ENCODE results near the gene TAOK1. TPM values are rescaled to one million over a fixed set of nuclear protein-coding genes. Genes with fewer than 3 reads are reported as not detected.
A peak's percentile ranks its signal among the peaks of the same experiment; 100 is the strongest.

TAOK1 gene
- total RNA-seq, 1 donor from 2014 or later = 34.1 TPM

DNA sequence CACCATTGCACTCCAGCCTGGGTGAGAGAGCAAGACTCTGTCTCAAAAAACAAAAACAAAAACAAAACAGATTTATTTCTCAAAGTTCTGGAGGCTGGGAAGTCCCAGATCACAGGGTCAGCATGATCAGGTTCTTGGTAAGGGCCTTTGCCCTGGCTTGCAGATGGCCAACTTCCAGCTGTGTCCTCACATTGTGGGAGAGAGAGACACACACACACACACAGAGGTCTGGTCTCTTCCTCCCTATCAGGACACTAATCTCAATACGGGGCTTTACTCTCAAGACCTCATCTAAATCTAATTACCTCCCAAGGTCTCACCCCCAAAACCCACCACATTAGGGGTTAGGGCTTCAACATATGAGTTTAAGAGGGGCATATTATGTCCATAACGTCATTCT is 26.4 kb upstream of the TAOK1 start:
- no peak overlapping the region for H3K4me3 ChIP-seq (ENCODE audit: low read depth, low read length)
- no peak for TF ChIP-seq CTCF (conservative IDR thresholded peaks at IDR 0.05; ENCODE audit: low read depth, low read length)
- DNase-seq (ENCODE audit: low read depth) = no peak

DNA sequence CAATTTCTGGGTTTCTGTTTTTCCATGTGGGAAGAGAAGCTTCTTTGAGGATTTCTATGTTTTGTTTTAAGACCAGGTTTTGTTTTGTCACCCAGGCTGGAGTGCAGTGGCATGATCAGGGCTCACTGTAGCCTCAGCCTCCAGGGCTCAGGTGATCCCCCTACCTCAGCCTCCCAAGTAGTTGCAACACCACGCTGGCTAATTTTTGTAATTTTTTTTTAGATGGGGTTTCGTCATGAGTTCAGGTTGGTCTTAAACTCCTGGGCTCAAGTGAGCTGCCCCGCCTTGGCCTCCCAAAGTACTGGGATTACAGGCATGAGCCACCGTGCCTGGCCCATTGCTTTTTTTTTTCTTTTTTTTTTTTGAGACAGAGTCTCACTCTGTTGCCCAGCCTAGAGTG is 25.5 kb upstream of the TAOK1 start:
- no peak for DNase-seq (ENCODE audit: low read depth)
- no peak overlapping the region for H3K4me3 ChIP-seq (ENCODE audit: low read depth, low read length)
- TF ChIP-seq CTCF (conservative IDR thresholded peaks at IDR 0.05; ENCODE audit: low read depth, low read length) = no peak

- H3K4me3 ChIP-seq (ENCODE audit: low read depth, low read length) = no peak overlapping the region
- DNase-seq (ENCODE audit: low read depth) = no peak
- no peak for TF ChIP-seq CTCF (conservative IDR thresholded peaks at IDR 0.05; ENCODE audit: low read depth, low read length)
Measured at GRCh38 chr17:29368161-29368560, 22.0 kb upstream of the TAOK1 start.

GRCh38 chr17:29368926-29369325 is 21.2 kb upstream of the TAOK1 start:
- no peak overlapping the region for H3K4me3 ChIP-seq (ENCODE audit: low read depth, low read length)
- TF ChIP-seq CTCF (conservative IDR thresholded peaks at IDR 0.05; ENCODE audit: low read depth, low read length) = no peak
- no peak for DNase-seq (ENCODE audit: low read depth)

DNA sequence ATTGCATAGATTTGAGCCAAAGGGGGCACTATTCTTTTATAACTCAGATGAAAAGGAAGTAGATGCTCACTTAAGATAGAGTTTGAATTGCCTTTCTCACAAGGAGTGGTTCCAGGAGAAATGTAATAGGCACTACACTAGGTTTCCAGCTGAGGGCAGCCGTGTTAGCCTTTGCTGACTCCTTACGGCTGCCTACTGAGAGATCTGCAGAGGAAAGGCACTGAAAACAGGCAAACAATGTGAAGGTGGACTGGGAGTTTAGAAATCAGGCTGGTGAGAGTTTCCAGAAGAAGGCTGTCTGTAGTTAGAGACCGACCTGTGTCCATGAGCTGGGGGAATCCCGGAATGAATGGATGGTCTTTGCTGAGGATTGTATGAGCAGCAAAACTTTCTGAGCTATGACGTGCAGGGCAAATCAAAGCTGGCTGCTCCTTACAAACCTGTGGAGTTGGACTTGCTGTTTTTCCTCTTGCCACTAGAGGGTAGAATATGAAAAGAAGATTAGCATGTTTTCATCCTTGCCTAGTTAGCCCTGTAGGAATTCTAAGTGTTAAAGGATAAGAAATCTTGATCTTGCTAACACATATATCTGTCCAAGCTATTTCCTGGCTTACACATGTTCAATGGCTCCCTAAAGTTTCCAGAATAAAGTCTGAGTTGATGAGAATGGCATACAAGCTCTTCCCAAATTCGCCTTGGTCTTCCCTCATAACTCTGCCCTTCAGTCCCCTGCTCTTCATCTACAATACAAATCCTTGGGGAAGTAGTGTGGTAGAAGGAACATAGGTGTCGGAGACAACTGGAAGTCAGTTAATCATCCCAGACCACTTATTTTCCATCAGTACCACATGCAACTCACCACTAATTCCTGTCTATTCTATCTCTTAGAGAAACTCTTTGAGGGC is 20.1 kb upstream of the TAOK1 start:
- DNase-seq (ENCODE audit: low read depth) = peak; percentile 66
- peak overlapping the region; percentile 23 for H3K4me3 ChIP-seq (ENCODE audit: low read depth, low read length)
- peak; percentile 63 for TF ChIP-seq CTCF (conservative IDR thresholded peaks at IDR 0.05; ENCODE audit: low read depth, low read length)

DNA sequence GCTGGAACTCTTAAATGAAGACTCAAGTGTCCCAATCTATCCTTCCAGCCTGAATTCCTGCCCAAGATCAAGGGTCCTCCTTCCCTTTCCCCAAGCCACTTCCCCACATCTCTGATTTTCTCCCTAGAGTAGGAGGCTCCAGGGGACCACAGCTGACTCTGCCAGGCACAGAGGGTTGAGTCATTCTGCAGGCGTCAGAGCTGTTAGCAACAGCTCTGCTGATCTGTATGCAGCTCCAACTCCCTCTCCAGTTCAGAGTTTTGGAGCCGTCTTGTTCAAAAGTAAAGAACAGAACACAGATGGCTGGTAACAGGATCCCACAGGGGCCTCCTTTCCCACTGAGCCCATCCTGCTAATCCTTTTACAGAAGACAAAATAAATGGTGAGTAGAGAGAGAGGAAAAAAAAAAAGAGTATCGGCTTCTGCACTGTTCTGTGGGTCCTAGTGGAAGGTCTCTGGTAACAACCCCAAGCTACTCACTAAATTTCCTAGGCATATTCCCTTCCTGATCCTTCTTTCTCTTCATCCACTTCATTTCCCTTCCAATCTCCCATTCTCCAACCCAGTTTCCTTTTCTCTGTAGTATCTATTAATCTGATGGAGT is 13.4 kb upstream of the TAOK1 start:
- TF ChIP-seq CTCF (conservative IDR thresholded peaks at IDR 0.05; ENCODE audit: low read depth, low read length) = no peak
- H3K4me3 ChIP-seq (ENCODE audit: low read depth, low read length) = no peak overlapping the region
- DNase-seq (ENCODE audit: low read depth) = no peak

Data from epithelial cell of proximal tubule (primary cell).